GM18520 (cell line): Measurements from ENCODE around the gene OR2T12.
"Not testable (repeated sequence)": the region's sequence is repeated elsewhere in the genome, so short reads cannot be mapped to it uniquely, and the experiment has no call there.

Experiments
- ATAC-seq: cut with Tn5 transposase; IDR thresholded peaks from one replicate; pipeline ENCODE4 v1.9.1; 2021; ENCODE audit not compliant: unreplicated experiment

OR2T12 gene, protein sequence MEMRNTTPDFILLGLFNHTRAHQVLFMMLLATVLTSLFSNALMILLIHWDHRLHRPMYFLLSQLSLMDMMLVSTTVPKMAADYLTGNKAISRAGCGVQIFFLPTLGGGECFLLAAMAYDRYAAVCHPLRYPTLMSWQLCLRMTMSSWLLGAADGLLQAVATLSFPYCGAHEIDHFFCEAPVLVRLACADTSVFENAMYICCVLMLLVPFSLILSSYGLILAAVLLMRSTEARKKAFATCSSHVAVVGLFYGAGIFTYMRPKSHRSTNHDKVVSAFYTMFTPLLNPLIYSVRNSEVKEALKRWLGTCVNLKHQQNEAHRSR

DNA sequence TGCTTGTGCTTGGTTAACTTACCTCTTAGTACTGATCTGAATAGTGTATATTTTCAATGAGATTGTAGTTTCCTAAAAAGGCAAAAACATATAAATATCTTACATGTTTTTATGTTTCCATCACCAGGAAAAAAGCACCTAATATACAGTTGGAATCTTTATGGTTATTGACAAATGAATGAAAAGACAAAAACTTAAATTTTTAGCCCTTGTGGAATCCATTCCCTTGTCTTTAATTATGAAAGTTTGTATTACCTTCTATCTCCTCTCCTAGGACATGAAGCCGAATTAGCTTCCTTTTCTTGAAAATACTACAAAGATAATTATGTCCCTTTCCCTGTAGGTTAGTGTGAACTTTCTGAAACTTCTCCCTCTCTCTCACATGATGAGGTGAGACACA, at the start of gene OR2T12:
TSS of gene OR2T12 (minus strand) at position 101 of the 400 bp plus-strand sequence. CDS start 7,846 bp downstream, outside the sequence.
- no peak for ATAC-seq

DNA sequence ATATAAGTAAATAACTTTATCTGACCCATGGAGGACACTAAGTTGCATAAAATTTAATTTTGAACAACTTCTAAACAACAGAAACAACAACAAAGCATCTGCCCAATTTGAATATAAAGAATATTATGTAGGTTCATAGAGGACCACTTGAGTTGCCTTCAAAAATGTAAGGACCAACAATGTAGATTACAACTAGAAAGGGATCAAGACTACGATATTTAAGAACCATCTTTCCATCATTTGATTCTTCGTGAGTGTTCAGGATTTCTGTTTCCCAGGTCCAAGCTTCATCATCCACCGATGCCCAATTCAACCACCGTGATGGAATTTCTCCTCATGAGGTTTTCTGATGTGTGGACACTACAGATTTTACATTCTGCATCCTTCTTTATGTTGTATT, 45.3 kb upstream of the OR2T12 start, which contains the start of gene OR14C36:
TSS of gene OR14C36 (plus strand) at position 301 of the 400 bp plus-strand sequence. CDS start at position 301, 0 bp downstream.
- no peak for ATAC-seq

DNA sequence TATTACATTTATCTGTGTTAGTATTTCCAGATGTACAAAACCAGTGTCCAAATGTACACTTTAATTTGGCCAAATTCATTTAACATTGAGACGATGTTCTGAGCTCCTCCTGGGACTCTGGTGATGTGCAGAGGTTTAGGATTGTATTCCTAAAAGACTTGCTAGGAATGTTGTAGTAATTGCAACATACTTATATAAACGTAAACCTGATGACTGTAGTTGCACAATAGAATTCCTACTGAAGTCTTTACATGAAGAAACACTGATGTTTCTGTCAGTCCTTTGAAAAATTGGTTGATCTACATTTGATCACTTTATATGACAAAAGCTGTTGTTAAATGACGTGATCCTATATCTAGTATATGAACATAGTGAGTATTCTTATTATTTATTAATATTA, 40.2 kb upstream of the OR2T12 start:
- no peak for ATAC-seq

DNA sequence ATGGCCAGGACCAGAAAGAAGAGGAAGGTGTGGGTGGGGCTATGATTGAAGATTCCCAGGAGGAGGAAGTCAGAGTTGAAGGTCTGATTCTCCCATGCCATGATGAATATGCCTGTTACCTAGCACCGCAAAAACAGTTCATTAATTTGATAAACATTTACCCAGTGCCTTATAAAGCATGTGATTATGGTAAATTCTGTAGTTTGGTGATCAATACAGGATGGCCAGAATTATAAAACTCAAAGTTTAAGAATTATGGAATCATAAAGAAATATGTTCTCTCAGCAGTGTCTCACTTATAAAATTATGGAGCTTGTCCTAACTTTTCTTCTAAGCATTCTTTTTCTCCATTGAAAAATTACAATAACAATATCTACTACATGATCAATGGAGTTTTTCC, 21.2 kb upstream of the OR2T12 start, which contains the start of gene OR2M7:
TSS of gene OR2M7 (minus strand) at position 101 of the 400 bp plus-strand sequence. CDS start at position 101, 0 bp downstream.
- no peak for ATAC-seq

DNA sequence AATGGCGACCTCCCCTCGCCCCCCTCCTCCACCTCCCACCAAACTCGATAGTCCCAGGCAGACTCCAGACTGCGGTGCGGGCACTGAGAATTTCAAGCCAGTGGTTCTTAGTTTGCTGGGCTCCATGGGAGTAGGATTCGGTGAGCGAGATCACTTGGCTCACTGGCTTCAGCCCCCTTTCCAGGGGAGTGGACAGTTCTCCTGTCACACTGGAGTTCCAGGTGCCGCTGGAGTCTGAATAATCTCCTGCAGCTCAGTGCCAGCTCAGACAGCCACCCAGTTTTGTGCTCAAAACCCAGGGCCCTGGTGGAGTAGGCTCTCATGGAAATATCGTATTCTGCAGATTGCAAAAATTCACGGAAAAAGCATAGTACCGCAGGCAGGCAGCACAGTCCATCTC, 13.6 kb upstream of the OR2T12 start:
- ATAC-seq = no peak

DNA sequence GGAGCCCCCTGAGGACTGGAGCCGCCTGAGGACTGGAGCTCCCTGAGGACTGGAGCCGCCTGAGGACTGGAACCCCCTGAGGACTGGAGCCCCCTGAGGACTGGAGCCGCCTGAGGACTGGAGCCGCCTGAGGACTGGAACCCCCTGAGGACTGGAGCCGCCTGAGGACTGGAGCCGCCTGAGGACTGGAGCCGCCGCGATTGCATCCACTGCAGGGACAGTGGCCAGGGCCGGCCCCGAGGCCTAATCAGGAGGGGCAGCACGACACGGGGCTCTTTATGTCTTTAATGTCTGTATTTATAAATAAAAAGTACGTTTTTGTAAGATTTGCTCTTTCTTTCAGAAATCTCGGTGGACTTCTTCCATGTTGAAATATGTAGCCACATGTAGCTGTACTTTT, 3.5 kb upstream of the OR2T12 start:
- ATAC-seq = not testable (repeated sequence)

DNA sequence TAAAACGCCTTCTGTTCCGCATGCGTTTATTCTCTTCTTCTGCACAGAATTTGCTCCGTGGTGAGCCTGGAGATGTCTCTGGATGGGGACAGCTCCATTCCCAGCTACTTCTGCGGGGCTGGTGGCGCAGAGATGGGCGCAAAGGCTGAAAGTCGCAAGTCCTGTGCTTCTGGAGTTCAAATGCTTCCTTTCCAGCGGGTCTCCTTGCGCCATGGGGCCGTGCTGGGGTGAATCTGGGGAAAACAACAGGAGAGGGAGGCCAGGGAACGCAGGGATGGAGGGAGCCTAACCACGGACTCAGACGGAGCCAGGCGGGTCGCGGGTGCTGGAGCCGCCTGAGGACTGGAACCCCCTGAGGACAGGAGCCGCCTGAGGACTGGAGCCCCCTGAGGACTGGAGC, 2.9 kb upstream of the OR2T12 start:
- ATAC-seq = no peak

DNA sequence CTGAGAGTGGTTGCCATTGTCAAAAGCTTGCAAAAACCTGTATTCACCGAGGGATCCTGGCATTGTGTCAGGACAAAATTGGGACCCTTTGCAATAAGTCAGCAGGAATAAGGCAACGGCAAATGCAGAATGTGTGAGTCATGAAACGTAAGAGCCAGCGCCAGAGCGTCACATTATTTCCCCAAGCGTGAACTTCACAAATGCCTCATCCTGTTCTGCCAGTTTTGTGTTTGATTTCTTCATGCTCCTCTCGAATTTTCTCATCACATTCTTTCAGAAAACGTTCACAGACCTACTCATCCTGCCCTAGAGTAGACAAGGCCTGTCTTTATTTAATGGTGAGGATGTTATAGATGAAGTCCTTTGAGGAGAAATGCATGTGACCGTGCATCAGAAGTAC, 2.4 kb upstream of the OR2T12 start:
- ATAC-seq = not testable (repeated sequence)

DNA sequence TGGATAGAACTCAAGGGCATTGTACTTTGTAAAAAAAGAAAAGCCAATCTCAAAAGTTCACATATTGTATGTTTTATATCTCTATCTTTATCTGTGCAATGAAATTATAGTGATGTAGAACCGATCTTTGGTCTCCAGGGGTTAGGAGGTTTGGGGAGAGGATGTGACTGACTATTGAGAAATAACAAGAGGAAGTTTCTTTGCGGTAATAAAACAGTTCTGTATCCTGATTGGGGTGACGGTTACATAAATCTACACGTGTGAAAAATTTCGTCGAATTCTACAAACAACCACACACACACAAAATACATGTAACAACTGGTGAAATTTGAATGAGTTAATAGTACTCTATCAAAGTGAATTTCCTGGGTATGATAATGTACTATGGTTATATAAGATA, 14.8 kb downstream of the OR2T12 start:
- no peak for ATAC-seq

DNA sequence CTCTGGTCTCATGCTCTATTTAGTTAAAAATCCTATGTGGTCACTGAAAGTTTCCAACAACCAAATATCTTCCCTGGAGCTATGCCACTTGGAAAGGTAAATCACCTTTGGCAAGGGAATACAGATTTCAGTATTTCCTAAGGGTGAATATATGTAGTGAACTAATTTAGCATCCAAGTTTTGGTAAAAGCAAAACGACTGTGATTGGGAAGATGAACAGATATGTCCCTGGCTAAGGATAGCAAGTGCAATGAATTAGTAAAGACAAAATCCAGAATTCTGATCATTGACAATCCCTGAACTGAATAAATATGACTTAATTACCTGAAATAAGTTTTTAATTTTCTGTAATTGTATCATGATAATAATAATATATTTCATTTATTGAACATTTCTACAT, 25.3 kb downstream of the OR2T12 start, which contains the start of gene OR2T33:
TSS of gene OR2T33 (minus strand) at position 101 of the 400 bp plus-strand sequence. CDS start 4,162 bp downstream, outside the sequence.
- ATAC-seq = no peak

DNA sequence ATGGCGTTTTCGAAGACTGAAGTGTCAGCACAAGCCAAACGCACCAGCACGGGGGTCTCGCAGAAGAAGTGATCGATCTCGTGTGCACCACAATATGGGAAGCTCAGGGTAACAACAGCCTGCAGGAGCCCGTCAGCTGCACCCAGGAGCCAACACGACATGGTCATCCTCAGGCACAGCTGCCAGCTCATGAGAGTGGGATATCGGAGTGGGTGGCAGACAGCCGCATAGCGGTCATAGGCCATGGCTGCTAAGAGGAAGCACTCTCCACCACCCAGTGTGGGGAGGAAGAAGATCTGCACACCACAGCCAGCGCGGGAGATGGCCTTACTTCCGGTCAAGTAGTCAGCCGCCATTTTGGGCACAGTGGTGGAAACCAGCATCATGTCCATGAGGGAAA, 30.0 kb downstream of the OR2T12 start:
- not testable (repeated sequence) for ATAC-seq

DNA sequence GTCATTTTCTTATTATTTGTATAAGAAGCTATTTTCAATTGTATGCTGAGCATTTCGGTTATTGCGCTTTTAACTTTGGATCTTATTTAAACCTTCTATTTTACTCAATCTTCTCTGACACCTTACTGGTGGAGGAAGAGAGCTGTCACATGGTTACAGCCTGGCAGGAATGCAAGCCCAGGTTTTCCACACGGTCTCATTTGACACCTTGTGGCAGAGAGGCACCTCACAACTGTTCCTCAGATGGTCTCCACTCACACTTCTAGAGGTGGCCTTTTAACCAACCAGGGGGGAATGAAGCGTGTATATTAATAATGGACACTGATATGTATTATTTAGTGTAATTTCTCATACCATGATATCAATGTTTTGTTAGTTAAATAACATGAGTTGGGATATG, 35.0 kb downstream of the OR2T12 start:
- ATAC-seq = no peak

DNA sequence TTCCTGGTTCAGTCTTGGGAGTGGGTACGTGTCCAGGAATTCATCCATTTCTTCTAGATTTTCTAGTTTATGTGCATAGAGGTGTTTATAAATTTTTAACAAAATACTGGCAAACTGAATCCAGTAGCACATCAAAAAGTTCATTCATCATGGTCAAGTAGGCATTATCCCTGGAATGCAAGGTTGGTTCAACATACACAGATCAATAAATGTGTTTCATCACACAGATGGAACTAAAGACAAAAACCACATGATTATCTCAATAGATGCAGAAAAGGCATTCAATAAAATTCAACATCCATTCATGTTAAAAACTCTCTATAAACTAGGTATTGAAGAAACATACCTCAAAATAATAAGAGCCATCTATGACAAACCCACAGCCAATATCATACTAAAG, 43.9 kb downstream of the OR2T12 start:
- ATAC-seq = not testable (repeated sequence)

DNA sequence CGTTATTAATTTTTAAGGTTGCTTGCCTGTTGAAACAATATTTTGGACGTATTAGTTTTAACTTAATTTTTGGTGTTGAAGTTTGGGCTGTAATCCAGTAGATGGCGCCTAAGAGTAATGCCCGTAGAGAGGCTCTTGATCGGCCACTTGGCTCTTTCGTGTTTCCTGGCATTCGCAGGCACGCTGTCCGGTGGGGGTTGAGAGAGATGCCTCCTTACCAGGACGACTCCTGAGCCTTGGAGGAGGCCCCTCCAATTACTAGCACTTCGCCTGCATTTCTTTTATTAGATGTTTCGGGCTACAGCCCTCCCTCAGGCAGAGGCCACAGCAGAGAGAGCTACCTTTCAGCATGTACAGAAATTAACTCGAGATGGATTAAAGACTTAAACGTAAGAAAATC, 60.0 kb downstream of the OR2T12 start:
- no peak for ATAC-seq
